CD4-positive, alpha-beta T cell treated with Interferon gamma for 1 hour (primary cell): Measurements from ENCODE around the gene GUCY1A2.
"Not testable (repeated sequence)": the region's sequence is repeated elsewhere in the genome, so short reads cannot be mapped to it uniquely, and the experiment has no call there.

ENCODE experiments used
- DNase-seq: peaks from one replicate; pipeline ENCODE4 v3.0.0-alpha.2; 2020

The GUCY1A2 gene, protein sequence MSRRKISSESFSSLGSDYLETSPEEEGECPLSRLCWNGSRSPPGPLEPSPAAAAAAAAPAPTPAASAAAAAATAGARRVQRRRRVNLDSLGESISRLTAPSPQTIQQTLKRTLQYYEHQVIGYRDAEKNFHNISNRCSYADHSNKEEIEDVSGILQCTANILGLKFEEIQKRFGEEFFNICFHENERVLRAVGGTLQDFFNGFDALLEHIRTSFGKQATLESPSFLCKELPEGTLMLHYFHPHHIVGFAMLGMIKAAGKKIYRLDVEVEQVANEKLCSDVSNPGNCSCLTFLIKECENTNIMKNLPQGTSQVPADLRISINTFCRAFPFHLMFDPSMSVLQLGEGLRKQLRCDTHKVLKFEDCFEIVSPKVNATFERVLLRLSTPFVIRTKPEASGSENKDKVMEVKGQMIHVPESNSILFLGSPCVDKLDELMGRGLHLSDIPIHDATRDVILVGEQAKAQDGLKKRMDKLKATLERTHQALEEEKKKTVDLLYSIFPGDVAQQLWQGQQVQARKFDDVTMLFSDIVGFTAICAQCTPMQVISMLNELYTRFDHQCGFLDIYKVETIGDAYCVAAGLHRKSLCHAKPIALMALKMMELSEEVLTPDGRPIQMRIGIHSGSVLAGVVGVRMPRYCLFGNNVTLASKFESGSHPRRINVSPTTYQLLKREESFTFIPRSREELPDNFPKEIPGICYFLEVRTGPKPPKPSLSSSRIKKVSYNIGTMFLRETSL

DNA sequence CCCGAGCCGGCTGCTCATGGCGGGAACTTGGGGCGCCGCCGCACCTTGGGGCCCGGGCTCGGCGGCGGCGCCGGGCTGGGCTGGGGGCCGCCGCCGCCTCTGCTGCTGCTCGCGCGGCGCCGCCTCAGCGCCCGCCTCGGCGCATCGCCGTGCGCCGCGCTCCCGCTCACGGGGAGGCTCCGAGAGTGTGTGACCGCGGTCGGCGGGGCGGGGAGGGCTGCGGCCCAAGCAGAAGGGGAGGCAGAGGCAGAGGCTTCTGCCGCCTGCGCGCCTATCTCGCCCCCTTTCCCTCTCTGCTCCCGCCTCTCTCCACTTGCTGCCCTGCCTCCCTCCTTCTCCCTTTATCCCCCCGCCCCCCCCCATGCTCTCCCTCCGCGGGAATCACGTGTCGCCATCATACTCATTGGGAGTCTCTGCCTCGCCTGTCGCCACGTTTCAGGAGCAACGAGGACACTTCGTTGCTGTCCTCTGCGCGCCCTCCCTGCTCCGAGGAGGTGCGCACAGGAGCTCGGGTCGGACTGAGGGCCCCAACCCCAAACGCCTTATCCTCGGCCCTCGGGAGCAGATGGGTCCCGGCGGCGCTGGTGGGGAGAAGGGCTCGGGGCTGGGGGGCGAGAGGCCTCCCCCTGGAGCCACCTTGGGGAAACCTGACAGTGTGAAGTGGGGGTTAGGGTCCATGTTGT, at the start of gene GUCY1A2:
Gene GUCY1A2, minus strand, starts transcription at position 258 of the 683 bp plus-strand sequence. CDS start 421 bp downstream, outside the sequence.
- DNase-seq = no peak

DNA sequence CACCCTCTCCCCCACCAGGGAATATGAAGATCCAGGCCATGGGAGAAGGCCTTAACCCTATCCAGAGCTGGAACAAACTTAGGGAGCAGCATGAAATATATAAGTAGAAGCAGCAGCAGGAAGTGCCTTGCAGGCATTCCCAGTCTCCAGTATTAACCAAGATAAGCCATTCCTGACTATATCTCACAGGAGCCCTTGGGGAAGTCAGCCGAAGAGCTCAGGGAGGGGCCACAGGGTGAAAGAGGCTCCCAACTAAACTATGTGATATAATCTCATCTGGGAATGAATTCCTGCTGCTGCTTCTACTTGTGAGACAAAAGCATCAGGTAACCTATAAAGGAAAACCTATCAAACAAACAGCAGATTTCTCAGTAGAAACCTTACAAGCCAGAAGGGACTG, 36.1 kb upstream of the GUCY1A2 start:
- no peak for DNase-seq

DNA sequence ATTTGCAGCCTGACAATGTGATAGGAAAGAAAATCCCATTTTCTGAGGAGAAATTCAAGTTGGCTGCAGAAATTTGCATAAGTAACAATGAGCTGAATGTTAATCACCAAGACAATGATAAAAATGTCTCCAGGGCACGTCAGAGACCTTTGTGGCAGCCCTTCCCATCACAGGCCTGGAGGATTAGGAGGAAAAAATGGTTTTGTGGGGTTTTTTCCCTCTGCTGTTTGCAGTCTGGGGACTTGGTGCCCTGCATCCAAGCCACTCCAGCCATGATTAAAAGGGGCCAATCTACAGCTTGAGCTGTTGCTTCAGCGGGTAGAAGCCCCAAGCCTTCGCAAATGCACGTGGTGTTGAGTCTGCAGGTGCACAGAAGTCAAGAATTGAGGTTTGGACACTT, 33.1 kb upstream of the GUCY1A2 start:
- not testable (repeated sequence) for DNase-seq

DNA sequence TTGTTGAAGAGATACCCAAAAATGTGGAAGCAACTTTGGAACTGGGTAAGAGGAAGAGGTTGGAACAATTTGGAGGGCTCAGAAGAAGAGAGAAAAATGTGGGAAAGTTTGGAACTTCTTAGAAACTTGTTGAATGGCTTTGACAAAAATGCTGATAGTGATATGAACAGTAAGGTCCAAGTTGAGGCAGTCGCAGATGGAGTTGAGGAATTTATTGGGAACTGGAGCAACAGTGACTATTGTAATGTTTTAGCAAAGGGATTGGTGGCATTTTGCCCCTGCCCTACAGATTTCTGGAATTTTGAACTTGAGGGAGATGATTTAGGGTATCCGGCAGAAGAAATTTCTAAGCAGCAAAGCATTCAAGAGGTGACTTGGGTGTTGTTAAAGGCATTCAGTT, 32.6 kb upstream of the GUCY1A2 start:
- DNase-seq = not testable (repeated sequence)

DNA sequence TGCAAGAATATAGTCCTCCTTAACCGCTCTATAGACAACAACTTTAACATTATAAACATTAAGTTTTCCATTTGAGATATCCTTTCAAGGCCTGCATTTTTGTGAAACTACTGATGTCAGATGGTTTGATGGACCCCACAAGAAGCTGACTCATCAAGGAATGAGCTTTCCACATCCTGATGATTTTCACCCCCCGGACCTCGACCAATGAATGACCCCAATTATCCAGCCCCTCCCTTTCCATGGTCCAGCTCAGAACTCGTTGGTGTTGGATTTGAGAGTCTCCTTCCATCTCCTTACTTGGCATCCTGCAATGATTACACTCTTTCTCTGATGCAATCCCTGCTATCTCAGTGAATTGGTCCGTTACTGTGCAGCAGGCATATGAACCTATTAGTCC, 31.8 kb upstream of the GUCY1A2 start:
- no peak for DNase-seq

DNA sequence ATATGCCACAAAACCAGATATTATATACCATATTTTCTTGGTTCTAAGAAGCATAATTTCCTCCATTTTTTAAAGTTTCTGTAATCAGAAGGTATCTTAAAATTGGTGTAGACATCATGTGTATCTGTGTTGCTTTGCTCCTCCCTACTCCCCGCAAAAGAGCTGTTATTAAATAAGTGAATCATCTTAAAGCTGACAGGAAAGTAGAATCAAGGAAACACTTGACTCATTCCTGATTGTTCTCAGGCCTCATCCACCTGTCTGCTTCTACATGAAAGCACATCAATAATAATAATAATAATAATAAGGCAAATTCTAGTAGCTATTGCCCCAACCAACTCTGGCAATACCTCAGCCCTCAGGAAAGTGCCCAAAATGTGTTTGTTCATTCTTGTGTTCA, 26.2 kb upstream of the GUCY1A2 start:
- DNase-seq = no peak

DNA sequence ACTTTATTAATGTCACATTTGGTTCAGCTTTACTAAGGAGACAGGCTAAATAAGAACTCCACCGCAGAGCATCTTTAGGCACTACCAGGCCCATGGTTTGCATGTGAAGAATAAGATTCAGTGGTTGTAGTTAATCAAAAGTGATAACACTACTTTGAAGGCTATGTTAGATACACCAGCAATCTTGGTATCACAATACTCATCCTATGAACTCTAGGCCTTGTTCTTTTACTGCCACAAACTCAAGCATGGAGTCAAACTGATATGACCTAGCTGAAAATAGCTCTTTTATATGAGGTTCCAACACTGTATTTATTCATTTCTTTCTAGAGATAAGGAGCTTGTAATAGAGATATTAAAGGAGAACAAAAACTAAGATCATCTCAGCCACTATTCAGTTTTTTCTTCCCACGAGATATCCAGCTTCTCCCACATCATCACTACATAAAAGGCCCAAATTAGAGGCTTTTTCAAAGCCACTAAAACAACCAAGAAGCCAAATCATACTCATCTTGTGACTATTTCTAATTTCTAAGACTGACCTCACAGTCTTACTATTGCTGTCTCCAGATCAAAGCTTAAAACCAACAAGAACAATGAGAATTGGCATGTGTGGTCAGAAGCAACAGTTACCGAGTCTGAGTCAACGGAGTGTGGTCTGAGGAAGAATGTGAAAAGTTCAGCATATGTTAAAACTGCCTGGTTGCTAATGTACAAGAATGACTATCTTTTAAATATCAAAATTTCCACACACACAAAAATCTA, 25.1 kb upstream of the GUCY1A2 start:
- DNase-seq = no peak

DNA sequence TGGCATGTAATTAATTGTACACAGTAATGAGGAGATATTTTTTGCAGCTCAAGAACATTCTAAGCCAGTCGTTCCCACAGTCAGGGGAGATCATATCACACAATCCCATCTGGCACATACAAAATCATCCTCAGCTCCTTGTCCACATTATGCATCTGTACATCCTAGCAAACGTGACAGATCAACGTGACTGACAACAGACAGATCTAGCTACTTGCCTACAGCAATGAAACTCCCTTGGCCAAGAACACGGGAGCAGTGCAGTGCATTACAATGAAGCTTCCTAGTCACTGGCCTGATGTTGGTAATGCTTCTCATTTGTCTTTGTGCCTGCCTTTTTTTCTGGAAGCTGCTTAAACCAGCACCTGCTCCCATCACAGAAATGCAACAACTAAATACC, 24.5 kb upstream of the GUCY1A2 start:
- no peak for DNase-seq

DNA sequence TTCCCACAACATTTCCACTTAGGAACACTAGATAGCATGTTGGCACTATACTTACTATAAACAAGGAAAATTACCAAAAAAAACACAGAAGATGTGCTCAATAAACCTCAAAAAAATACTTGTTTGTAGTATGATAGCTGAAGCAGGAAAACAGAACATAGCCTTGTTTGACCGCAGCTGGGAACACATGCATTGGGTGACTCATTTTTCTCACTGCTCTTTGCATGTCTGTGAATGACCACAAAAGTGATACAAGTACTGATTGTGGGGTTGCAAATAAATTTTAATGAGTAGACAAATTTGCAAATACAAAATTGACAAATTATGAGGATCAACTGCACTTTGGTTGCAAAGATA, 22.8 kb upstream of the GUCY1A2 start:
- DNase-seq = no peak

DNA sequence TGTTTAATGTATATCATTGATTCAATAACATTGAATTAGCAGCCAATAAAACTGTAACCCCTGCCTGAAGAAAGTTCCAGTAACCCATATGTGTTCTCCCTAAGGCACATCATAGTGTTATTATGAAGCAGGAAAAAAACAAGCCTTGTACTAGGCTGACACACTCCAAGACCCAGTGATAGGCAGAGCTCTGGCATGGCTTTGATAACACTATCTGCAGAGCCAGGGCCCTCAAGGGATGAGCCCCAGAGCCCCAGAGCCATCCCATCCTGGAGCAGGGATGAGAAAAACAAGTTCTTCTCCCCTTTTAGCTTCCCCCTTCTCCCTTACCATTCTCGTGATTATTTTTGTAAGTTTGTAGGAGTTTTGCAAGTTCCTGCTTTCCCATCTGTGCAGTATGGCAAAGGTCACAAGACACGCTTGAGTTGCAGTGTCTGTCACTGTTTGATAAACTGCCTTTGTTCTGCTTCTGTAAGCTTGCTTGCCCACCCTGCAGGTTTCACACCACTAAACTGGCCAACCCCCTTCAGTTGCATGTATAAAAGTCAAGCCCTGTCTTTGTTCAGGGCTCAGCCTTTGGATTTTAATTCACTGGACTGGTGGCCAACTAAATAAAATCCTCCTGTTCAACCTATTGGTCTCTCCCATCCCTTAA, 22.3 kb upstream of the GUCY1A2 start:
- no peak for DNase-seq

DNA sequence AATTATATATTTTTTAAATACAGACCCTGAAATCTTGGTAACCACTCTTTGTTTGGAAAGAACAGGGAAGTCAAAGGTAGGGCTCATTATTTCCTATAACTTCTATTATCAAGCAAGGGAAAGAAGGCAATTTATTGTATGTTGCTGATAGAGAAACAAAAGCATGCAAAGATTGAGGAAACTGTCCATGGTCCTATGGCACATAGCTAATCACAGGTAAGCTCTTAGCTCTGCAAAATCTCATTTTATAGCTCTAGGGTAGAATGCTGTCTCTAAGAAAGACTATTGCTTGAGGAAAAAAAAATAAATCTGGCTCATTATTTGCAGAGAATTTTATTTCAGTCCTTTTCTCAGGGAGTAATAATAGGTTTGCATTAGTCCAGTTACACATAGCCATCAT, 7.4 kb upstream of the GUCY1A2 start:
- DNase-seq = no peak

DNA sequence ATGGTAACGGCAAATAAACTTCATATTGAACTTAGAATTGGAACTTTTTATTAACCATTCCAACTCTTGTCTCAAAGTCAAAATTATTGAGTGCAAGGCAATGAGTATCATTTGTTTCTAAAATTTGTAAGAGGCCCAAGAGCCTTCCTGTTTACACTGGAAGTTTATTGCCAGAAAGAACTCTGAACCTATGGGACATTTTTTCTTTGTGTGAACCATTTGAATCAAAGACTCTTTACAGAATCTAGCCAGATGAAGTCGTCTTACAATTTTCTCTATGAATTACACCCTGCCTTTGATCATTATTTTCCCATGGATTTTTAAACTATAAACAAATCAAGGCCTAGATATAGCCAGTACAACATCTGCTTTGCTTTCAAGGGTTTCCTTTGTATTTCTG, 2.3 kb upstream of the GUCY1A2 start:
- DNase-seq = no peak

DNA sequence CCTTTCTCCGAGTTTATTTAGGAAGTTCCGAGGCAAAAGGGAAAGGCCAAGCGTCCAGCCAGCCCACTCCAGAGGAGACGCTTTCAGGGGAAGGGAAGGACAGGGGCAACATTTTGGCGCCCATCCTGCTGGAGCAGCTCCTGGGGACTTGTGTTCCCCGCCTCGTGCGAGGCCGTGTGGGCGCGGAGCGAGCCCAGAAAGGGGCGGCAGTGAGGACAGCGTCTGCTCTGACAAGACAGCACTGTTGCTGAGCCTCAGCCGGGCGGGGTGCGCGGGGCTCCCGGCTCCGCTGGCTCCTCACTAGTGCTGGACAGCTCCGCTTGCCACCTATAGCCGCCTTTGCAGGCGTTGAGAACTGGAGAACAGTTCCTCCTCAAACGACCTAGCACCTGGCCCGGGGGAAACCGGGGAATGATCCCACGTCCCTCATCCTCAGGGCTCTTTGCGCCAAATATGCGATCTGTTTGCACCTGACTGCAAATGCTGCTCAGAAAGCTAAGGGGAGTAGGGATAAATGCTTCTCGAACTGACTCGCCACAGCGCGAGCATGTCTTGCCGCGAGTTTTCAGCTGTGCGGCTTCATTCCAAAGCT, 722 bp upstream of the GUCY1A2 start:
- DNase-seq = no peak

DNA sequence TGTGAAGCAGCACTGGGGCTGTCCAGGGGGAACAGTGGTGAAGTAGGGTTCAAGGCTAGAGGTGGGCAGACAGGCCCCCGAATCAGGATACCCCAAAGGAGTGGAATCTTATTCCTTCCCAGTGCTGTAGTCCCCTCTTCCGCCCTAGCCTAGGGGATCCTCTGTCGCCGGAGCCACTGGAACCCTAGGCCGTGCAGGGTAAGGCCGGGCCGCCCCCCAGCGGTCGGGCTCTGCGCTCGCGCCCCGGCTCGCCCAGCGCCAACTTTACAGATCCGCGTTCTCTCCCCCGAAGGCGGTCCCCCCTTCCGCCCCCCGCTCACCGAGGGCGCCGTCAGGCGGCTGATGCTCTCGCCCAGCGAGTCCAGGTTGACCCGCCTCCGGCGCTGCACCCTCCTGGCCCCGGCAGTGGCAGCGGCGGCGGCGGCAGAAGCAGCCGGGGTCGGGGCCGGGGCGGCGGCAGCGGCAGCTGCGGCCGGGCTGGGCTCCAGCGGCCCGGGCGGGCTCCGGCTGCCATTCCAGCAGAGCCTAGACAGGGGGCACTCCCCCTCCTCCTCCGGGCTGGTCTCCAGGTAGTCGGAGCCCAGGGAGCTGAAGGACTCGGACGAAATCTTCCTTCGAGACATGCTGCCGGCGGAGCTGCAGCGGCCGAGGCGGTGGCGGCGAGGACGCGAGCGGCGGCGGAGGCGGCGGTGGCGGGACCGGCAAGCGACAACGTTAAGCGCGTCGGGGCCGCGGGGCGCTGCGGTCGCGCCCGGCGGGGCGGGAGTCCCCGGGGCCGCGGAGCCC, 650 bp downstream of the GUCY1A2 start:
- no peak for DNase-seq

DNA sequence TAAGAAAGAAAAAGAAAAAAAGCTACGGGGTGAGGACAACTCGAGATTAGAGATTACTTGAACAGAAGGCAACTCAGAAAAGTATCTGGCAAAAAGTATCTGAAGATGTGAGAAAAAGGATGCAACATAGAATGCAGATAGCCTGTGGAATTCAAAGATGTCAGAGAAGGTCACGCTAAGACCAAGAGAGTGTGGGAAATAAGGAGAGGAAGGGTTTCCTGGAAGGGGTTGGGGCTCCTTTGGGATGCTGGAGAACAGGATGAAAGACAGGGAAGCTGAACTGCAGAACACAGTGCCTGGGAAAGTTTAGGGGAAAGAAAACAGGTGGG, 1.2 kb downstream of the GUCY1A2 start:
- DNase-seq = no peak

DNA sequence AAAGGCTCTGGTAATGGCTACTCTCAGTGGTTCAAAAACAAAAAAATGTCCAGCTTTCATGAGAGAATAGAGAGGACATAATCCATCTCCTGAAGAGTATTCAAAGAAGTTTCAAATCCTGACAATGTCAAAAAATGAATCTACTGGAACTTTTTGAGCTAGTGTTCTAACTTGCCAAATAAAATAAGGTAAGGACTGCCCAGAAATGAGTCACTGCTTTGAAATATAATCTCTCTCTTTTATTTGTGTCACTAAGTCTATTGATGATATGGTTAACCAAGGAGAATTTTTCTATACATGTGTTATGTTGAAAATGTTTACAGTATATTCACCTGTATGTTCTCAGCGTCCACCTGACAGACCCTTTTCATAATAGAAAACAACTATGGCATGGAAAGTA, 3.4 kb downstream of the GUCY1A2 start:
- DNase-seq = no peak

DNA sequence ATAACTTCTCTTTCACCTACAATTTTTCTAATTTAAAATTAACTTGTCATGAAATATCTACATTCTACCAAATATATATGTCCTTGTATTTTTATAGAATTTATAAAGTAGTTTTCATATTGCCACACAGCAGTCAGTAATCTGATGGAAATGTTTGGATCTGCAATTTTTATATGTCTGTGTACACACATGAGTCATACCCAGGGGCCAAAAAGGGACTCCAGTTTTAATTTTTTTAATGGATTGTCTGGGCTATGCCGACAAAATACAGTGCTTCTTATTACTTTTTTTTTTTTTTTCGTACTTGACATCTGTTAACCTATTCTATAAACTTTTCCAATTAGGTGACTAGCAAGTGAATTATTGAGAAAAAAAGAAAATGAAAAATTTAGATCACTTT, 6.3 kb downstream of the GUCY1A2 start:
- DNase-seq = no peak

DNA sequence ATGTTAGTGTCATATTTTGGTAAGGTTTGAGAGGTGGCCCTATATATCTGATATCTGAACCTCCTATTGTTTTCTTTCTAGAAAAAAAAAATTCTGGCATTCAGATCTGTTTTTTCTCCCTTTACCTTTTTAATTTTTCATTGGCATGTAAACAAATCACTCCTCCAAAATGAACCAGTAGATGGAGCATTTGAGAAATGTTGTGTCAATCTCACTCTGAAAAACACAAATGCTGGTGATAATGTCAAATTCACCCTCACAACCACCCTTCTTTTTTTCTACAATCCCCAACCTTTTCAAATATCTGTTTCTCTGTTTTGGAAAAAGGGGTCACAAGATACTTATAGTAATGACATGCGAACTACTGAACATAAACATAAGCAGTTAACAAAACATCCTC, 9.1 kb downstream of the GUCY1A2 start:
- DNase-seq = no peak

DNA sequence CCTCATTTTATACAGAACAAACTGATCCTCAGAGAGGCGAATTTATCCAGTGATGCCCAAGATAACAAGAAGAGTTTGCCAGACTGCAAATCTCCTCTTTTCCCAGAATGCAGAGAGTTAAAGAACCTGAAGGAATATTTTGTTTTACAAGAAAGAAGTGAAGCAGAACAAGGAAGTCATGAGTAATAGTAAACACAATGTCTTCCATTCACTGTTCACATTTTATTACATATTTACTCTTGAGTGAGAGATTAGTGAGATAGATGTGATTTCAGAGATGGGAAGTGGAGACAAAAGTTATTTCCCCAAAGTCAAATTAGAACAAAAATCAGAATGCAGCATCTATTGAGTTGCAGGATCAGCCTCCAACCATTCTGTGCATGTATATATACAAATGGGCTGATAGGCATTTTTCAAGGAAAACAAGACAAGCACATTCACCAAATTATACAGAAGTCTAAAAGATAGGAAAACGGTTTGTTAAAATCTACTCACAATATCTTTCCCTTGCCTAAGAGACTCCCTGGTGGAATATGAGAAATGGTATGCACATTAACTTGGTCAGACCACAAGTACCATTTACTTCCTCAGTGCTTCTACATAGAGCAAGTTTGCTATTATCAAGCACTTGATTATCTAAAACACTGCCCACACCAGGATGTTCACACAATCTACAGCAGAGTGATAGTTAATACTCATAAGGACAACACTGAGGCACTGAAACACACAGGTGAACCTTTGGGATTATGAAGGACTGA, 12.0 kb downstream of the GUCY1A2 start:
- no peak for DNase-seq

DNA sequence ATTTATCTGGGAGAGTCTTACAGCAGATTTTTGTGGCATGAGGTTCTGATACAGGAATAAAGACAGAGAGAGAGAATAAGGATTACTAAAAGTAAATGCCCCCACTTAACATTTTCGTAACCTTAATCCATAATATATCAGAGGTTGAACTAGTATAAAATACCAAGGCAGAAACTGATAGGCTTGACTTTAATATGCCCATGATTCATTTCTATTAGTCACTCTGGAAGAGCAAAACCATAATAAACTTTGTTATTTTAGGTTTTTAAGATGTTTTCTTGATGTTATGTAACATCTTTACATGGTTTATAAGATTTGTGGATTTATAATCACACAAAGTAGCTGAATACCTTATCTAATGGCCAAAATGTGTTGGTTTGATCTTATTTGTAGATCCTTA, 19.1 kb downstream of the GUCY1A2 start:
- no peak for DNase-seq

DNA sequence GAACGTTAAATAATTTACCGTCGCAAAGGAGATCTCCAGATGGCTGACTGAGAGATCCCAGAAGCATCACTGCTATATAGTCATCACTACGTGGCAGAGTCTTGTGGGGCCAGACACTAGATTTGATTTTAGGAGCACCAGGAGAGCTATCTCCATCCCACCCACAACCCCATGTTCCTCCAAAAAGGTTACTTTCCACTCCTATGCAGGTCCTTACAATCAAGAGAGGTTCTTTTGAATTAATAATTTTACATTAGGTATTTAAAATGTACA, 19.4 kb downstream of the GUCY1A2 start:
- DNase-seq = no peak
